CD4-positive, alpha-beta T cell treated with Interleukin-4 for 1 hour (primary cell): ENCODE data around the gene GALK1.
A peak's percentile ranks its signal among the peaks of the same experiment; 100 is the strongest.
"Not testable (repeated sequence)": the region's sequence is repeated elsewhere in the genome, so short reads cannot be mapped to it uniquely, and the experiment has no call there.

Source experiments
- DNase-seq, 2 donors: peaks; one replicate each; pipeline ENCODE4 v3.0.0-alpha.2; 2020 to 2022

Gene GALK1

DNA sequence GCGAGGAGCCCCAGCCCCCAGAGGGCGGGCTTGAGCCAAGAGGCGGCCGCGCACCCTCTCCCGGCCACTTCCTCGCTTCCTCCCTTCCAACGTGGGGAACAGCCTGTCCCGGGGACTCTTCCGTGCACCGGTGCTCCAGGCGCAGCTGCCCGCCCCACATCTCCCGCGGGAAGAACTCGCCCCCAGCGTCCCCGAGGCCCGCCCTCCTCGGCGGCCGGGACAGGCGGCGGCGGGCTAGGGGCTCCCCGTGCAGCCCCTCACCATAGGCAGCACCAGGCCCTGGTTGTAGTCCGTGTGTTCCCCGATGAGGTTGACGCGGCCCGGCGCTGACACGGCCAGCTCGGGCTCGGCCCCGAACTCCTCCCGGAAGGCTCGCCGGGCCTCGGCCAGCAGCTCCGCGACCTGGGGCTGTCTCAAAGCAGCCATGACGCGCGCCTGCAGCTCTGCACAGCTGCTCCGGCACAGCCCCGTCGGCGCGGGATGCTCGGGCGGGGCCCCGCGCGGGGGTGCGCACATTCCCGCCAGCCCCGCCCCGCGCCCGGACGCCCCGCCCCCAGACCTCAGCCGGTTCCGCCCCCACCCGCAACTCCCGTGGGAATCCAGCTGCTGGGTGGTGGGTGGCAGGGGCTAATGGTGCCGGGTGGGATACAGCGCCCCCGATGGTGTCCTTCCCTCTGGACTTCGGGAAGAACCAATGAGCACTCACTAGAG is at the start of gene GALK1:
Gene GALK1, minus strand, starts transcription at position 482 of the 711 bp plus-strand sequence. Its CDS starts 56 bp downstream, at position 426.
- peak; percentile 72 to 75 for DNase-seq

DNA sequence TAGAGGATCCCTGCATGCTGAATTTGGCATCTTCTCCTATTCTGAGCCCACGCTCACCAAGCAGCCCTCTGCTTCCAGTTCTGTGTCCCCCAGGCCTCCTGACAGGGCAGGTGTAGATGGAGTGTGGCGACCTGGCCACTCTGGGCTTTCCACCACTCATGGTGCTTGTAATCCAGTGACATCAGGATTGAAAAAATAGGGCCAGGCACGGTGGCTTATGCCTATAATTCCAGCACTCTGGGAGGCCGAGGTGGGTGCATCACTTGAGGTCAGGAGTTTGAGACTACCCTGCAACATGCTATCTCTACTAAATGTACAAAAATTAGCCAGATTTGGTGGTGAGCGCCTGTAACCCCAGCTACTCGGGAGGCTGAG is 49.0 kb upstream of the GALK1 start:
- DNase-seq, result no peak

DNA sequence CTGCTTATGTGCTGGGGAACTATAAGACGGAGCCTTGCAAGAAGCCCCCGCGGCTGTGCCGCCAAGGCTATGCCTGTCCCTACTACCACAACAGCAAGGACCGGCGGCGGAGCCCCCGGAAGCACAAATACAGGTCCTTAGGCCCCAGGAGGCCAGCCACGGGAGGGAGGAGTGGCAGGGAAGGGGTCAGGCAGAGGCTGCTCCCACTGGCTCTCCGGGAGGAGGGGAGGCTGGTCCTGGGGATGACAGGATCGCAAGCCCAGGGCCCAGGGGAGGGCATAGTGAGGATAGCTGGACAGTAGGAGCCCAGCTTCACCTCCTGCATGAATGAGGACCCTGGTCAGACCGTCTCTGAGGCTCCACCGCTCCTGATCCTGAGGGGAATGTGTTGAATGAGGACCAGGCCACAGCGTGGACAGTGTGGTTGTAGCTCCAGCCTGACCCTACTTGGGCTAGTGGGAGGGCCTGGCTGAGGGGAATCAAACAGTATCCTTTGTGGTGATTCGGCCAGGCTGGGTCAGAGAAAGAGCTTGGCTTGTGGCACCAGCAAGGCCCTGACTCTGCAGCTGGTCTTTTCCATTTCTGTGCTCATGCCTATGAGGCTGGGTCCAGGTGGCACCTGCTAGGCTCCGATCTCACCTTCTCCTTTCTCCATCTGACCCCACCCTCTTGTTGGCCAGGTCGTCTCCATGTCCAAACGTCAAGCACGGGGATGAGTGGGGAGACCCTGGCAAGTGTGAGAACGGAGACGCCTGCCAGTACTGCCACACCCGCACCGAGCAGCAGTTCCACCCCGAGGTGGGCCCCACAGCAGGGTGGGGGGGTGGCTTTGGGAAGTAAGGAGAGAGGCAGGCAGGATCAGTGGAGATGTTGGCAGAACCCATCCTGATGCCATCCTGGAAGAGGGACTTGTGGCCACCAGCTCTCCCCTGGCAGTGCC is 48.4 kb upstream of the GALK1 start:
- no peak for DNase-seq

DNA sequence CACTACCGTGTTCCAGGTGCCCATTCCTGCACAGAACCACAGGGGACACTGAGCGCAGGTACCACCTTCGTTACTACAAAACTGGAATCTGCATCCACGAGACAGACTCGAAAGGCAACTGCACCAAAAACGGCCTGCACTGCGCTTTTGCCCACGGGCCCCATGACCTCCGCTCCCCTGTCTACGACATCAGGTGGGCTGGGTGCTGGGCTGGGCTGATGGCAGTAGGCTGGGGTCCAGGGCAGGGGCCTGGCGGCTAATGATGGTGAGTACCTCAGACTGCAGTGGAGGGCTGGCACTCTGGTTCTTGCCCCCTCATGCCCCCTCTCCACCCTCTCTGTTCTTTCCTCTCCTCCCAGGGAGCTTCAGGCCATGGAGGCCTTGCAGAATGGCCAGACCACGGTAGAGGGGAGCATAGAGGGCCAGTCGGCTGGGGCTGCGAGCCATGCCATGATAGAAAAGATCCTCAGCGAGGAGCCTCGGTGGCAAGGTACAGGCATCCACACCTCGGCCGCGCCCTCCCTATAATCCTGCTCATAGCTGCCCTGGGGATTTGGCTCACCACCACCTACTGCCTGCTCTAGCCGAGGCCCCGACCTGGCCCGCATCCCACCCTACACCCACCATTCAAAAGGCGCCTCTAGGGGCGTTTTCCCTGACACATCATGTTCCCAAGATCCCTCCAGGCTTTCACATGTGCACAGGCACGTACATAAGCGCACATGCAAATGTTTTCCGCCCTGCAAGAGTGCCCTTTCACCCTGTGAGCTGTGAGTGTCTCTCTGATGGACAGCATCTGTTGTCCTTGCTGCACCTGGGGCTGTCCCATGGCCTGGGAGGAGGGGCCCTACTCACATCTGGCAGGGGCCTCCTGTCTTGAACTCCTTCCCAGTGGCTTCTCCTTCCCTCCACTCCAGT is 47.4 kb upstream of the GALK1 start:
- no peak for DNase-seq

DNA sequence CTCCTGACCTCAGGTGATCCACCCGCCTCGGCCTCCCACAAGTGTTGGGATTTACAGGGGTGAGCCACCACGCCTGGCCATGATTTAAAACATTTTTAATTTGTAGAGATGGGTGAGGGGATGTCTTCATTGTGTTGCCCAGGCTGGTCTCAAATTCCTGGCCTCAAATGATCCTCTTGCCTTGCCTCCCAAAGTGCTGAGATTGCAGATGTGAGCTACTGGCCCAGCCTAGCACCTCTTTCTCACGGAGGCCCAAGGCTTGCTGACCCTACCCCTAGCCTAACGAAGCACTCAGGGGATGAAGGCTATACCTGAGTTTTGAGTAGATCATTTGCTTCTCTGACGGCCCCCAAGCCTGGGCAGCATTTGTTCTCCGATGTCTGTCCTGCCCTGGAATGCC is 46.2 kb upstream of the GALK1 start:
- no peak for DNase-seq

DNA sequence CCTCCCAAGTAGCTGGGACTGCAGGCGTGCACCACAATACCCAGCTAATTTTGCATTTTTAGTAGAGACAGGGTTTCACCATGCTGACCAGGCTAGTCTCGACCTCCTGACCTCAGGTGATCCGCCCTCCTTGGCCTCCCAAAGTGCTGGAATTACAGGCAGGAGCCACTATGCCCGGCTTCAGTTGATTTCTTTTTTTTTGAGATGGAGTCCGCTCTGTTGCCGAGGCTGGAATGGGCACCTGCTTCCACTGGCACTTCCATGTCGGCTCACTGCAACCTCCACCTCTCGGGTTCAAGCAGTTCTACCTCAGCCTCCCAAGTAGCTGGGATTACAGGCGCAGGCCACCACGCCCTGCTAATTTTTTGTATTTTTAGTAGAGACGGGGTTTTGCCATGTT is 45.8 kb upstream of the GALK1 start:
- DNase-seq, result not testable (repeated sequence)

DNA sequence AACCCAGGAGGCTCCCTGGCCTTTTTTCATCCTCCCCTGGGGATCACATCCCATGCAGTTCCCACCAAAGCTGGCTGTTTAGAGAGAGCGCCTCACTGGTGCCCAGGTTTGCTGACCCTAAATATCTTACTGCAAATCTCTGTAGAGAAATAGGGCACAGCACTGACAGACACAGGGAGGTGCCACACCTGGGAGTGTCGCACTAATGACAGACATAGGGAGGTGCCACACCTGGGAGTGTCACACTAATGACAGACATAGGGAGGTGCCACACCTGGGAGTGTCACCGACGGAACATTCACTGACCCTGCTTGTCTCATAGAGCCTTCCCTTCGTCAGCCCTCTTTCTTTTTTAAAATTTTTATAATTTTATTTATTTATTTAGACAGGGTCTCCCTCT is 45.2 kb upstream of the GALK1 start:
- DNase-seq, result no peak

DNA sequence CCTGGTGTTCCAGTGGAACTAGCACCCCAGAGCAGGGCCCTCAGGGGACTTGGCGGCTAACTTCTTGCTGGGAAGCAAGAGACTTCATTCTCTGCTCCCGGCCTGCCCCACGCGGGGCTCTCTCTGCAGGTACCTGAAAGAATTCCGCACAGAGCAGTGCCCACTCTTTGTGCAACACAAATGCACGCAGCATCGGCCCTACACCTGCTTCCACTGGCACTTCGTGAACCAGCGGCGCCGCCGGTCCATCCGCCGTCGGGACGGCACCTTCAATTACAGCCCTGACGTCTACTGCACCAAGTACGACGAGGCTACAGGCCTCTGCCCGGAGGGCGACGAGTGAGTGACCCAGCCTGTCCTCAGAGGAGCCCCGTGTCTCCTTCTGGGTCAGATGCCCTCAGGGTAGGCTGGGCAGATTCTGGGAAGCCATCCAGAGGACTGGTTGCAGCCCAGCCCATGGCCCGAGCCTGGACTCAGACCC is 44.7 kb upstream of the GALK1 start:
- DNase-seq, result no peak

DNA sequence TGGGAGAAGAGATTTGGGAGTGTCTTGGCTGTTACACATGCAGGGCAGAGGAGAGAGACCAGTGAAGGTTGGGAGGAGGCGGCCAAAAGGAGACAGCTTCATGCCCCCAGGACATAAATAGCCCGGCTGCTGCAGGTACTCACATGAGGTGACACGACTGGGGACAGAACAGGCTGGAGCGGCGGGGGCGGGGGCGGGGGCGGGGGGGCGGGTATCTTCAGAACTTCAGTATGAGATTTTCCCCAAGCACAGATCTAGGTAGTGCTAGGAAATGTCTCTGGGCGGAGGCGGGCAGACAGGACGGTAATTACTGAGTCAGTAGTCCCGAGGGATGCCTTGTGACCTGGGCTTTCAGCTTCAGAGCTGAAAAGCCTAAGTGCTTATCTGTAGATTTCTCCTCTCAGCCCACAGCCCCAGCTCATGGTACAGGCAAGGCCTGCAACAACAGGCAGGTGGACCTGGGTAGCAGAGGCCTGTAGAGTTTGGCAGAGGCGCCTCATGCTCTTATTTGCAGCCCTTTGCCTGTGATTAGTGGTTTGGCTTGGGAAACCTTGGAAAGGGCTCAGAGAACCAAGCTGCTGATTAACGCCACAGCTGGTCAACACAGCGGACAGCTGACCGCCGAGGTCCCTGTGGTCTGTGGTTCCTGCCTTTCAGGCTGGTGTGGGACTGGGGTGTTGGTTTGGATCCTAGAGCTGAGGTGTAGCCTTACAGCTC is 44.1 kb upstream of the GALK1 start:
- no peak for DNase-seq

DNA sequence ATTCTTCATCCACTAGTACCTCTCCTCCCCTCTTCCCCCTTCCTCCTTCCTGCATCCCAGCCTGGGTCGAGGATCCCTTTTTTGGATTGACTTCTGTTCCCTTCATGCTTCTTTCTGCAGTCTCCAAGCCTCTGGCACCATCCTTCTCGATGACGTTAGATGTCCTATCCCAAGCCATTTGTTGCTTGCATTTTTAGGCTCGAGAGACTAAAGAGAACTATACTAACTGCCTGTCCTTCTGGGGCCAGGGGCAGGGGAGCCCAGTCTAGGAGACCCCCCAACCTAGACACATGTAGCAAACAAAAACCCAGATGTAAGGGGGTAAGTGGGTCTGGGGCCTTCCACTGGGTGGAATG is 43.5 kb upstream of the GALK1 start:
- DNase-seq, result no peak

DNA sequence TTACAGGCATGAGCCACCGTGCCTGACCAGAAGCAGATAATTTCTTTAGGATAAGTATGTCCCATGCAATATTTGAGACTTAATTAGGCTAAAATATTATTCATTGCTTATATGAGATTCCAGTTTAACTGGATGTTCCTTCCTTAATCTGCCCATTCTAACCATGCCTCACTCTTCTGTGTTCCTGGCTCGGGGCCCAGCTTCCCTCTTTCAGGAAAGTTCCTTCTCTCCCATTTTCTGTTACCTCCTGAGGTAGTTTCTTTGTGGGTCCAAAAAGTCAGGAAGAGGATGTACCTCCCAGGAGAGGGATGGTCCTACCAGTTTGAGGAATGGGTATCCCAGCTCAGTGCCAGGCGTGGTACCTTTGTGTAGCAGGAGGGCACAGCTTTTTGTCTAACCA is 42.9 kb upstream of the GALK1 start:
- no peak for DNase-seq

DNA sequence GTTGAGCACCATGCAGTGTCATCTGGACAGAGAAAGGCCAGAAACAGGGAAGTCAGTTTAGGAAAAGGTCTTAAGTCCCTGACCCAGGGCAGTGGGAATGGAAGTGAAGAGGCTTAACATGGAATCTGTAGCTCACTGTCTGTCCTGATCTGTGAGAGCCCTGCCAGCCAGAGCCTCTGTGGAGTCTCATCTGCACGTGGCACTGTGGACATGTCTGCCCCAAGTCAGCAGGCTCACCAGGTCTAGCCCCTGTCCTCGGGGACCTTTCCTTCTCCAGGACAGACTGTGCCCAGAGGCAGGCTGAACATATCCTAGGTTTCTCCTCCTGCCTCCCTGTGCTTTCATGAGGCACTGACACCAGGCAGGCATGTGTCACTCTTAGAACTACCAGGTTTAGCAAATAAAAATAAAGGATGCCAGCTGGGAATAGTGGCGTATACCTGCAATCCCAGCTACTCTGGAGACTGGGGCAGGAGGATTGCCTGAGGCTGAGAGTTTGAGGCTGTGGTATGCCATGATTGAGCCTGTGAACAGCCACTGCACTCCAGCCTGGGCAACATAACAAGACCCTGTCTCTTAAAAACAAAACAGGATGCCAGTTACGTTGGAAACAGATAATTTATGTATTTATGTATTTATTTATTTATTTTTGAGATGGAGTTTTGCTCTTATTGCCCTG is 42.0 kb upstream of the GALK1 start:
- no peak for DNase-seq

DNA sequence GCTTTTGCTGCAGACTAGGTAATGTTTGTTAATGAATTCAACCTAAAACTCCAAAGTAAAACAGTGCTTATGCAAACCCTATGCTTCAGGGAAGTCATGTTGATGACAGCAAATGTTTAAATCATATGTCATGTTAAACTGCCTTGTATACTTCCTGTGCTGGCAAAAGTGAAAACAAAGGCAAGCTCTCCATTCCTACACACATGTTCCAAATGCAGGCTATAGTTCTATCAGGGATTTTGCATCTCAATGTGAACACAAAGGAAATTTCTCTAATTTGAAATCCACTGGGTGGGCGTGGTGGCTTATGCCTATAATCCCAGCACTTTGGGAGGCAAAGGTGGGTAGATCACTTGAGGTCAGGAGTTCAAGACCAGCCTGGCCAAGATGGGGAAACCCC is 38.9 kb upstream of the GALK1 start:
- DNase-seq, result no peak

DNA sequence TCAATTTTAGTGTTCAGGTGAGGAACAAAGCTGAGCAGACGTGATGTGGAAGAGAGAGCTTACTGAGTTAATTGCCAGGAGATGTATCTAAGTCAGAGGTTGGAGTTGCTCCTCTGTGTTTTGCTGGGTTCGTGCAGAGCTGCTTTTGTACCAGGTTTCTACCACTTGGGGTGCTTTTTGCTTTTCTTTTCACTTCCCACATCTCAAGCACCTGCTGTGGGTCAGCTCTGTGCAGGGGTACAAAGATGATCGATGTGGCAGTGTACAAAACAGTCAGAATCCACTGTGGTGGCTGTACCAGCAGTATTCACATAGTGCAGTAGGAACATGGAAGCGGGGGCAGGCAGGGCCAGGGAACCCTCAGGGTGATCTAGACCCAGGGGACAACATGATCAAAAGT is 34.4 kb upstream of the GALK1 start:
- DNase-seq, result no peak

DNA sequence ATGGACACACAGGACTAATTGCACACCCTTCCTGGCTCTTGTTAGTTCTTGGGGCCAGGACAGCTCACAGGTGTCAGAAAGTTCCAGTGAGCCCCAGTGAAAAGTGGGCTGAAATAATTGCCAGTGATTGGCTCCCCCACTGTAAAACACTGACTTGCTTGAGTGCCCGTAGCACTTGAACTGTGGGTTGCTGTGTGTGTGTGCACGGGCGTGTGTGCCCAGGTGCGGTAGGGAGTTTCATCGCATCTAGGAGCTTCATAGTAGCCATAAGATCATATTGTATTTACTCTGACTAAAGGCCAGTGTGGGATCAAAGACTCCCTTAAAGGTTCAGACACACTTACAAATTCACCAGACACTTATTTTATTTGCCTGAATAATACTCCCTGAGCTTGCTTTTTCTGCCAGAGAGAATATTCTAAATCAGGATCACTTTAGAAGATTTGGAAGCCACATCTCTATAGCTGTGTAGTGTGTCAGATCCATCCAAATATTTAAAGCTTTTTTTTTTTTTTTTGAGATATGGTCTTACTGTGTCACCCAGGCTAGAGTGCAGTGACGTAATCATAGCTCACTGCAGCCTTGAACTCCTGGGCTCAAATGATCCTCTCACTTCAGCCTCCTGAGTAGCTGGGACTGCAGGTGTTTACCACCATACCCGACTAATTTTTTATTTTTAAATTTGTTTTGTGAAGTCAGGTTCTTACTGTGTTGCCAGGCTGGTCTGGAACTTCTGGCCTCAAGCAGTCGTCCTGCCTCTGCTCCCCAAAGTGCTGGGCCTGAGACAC is 31.0 kb upstream of the GALK1 start:
- DNase-seq, result no peak

DNA sequence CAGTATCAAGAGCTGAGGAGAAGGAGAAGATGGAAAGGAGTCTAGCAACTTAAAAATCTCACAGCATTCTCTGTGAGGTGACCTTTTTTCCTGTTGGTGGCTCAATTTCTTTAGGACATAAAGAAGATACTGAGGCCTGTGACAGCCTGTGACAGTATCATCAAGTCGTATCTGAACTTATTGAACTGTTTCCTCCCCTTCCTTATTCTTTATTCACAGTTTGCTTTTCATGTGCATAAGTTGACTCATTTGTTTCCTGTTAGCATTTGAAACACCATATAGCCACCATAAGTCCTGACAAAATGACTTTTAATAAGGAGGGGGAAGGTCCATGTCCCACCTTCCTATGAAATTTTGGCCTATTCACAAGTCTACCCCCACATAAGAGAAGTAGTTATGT is 28.5 kb upstream of the GALK1 start:
- no peak for DNase-seq

DNA sequence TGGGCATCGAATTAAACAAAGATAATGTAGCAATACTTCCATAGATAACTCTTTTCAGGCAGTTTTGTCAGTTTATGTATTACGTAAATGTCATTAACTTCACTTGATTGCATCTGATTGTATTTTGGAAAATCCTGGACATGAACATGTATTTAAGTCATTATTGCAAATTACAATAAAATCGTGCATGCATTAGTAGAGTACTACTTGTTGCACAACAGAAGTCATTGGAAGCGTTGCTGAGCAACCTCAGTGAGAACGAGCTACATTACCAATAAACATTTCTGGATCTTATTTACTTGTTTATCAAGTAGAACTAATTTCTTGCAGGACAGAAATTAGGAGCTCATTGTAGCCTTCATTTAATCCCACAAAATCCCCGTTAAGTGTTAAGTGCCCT is 26.3 kb upstream of the GALK1 start:
- DNase-seq, result no peak

DNA sequence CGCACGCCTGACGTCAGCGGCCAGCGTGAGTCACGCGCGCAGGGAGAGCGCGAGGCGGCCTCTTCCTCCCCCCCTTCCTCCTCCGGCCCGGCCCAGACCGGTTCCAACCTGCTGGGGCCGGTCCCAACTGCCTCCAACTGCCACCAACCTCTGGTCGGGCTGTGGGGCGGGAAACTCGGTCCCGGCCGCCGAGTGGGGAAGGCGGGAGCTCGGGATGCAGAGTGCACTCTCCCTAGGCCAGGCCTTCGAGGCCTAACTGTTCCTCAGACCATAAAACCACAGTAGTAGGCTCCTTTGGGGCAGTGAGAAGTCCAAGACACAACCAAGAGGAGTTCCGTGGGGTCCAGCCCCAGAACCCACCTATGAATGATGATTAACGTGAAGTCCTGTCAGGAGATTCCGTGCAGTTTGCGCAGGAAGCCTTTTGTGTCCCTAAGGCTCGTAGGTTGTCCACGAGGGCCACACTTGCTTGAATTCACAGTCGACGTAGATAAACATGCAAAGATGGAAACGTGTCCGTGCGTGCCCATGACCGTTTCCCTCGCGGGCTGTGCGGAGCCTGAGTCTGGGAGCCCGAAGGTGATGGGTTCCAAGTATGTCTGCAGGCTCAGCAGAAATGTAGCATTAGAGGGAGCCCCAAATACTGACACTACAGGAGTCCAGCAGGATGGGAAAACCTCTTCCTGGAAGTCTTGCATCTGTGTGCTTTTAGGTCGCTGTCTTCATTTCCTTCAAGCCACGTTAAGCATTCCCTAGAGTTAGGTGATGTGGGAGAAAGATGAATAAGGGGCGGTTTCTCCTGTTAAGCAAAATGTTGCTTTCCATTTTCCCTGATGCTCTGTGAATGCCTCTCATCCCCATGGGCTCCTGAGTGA is 20.3 kb upstream of the GALK1 start:
- peak; percentile 92 for DNase-seq

DNA sequence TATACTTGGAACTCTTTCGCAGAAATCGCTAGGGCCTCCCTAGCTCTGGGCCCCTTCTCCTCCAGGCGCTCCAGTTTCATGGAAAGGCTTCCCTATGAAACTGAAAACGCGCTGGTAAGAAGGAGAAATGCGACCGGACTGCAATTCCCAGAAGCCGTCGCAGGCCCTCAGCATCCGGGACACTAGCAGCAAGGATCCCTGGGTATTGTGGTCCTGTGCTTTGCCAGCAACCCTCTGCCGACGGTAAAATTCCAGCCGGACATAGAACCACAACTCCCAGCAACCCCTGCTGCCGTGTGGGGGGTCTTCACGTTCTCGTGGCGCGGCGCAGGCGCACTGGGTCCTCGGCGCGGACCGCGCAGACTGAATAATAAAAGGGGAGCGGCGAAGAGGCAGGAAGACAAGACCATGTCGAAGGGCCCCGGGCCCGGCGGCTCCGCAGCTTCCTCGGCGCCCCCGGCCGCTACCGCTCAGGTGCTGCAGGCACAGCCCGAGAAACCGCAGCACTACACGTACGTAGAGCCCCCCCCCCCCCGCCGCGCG is 19.6 kb upstream of the GALK1 start, which contains the start of gene UNK:
Gene UNK, plus strand, starts transcription at position 334 of the 543 bp plus-strand sequence. Its CDS starts 75 bp downstream, at position 409.
- peak; percentile 99 for DNase-seq
